ENCODE results near the gene SPATA6L. TPM values are rescaled to one million over a fixed set of nuclear protein-coding genes. Genes with fewer than 3 reads are reported as not detected.
"Not testable (repeated sequence)": the region's sequence is repeated elsewhere in the genome, so short reads cannot be mapped to it uniquely, and the experiment has no call there.

SPATA6L gene
- total RNA-seq, 1 donor from 2014 or later, result 6.5 TPM

GRCh38 chr9:4677392-4677791, 11.1 kb upstream of the SPATA6L start:
- DNase-seq (ENCODE audit: low read depth in 2 of 2), result no peak

DNA sequence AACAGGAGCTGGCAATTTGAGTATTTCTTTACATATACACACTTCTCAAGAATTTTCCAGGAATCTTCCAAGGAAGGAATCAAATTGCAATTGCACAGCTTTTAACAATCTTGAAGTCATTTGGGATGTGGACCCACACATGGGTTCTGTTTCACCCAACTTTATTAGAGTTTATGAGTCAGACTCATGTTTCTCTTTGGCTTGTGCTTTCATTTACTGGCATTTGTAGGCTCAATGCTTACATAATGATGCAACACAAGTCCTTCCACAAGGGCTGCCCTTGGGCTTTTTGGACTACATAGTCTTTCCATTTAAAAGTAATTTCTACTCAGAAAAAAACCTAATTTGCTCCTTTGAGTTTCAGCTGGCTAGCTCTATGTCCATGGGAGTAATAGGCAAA, 8.5 kb upstream of the SPATA6L start:
- DNase-seq (ENCODE audit: low read depth in 2 of 2), result no peak

GRCh38 chr9:4671737-4672136, 5.5 kb upstream of the SPATA6L start:
- no peak for DNase-seq (ENCODE audit: low read depth in 2 of 2)

GRCh38 chr9:4670591-4670990, 4.3 kb upstream of the SPATA6L start:
- DNase-seq (ENCODE audit: low read depth in 2 of 2), result no peak

DNA sequence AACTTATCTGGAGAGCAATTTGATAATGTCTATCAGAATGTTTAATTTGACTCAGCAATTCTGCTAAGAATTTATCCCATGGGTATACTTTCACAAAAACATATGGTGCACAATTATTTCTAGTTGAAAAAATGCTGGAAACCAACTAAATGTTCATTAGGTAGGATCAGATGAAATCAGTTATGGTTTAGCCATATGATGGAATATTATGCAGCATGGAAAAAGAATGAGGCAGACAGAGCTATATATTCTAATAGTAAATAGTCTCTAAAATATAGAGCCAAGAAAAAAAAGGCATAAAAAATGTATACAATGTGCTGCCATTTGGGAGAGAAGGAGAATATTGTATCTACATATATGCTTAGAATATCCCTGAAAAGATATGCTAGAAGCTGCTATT, 3.6 kb upstream of the SPATA6L start:
- no peak for DNase-seq (ENCODE audit: low read depth in 2 of 2)

DNA sequence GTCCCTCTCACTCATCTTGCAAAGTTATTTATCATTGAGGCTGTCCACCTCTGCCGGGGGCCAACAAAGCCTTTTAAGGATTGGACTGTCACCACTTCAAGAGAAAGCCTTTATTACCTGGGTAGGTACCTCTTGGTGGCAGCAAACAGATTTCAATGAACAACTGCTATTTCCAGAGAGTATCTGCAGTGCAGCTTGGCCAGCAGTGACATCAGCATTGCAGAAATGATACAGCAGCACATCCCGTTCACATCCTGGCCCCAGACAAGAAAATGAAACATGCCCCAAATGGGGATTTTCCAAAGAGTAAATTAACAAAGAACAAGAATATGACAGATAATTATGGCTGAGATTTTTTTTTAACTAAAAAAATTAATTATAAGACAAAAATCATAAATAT, 2.3 kb upstream of the SPATA6L start:
- DNase-seq (ENCODE audit: low read depth in 2 of 2), result no peak

GRCh38 chr9:4667681-4668080, 1.4 kb upstream of the SPATA6L start:
- no peak for DNase-seq (ENCODE audit: low read depth in 2 of 2)

DNA sequence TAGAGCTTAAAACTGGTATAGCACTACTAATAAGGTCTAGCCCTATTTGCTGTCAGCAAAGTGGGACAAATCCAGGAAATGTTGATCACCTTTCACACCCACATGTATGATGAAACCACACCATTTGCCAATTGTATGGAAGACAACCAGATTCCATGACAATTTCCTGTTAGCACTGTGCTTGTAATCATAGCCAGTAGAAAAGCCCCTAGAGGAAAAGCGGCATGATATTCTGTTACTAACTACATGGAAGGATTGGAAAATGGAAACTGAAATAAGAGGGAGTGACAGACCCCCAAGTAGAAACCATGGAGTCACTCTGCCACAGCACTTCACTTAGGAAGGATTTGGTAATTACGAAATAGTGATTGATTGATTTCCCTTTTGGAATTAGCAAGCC, 923 bp downstream of the SPATA6L start:
- DNase-seq (ENCODE audit: low read depth in 2 of 2), result peak; percentile 85 to 99

- DNase-seq (ENCODE audit: low read depth in 2 of 2), result peak in 1 of 2 donors; percentile 17
Measured at GRCh38 chr9:4663956-4664355, 2.3 kb downstream of the SPATA6L start.

DNA sequence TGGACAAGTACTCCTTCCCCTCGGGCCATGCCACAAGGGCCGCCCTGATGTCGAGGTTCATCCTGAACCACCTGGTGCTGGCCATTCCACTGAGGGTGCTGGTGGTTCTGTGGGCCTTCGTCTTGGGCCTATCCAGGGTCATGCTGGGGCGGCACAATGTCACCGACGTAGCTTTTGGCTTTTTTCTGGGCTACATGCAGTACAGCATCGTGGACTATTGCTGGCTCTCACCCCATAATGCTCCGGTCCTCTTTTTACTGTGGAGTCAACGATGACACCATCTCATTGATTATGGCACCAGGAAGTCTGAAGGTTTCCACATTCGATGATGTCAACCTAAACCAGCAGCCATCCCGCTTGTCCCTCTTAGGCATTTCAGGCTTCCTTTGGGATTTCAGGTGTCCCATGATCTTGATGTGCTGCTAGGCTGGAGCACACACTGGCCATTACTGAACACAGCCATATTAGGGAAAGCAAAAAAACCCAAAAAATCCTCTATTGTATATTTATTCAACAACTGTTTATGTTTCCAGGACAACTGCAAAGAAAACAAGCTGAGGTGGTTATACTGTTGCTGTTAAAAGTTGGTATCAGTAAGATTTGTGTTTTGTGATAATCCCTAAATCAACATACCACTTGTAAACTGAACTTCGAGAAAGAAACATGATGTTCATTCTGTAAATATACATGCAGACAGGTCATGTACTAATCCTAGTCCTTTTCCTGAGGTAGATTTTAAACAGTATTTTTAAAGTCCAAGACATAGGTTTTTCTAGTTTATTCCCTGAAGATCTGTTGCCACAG, 3.1 kb downstream of the SPATA6L start:
- DNase-seq (ENCODE audit: low read depth in 2 of 2), result peak in 1 of 2 donors; percentile 55

DNA sequence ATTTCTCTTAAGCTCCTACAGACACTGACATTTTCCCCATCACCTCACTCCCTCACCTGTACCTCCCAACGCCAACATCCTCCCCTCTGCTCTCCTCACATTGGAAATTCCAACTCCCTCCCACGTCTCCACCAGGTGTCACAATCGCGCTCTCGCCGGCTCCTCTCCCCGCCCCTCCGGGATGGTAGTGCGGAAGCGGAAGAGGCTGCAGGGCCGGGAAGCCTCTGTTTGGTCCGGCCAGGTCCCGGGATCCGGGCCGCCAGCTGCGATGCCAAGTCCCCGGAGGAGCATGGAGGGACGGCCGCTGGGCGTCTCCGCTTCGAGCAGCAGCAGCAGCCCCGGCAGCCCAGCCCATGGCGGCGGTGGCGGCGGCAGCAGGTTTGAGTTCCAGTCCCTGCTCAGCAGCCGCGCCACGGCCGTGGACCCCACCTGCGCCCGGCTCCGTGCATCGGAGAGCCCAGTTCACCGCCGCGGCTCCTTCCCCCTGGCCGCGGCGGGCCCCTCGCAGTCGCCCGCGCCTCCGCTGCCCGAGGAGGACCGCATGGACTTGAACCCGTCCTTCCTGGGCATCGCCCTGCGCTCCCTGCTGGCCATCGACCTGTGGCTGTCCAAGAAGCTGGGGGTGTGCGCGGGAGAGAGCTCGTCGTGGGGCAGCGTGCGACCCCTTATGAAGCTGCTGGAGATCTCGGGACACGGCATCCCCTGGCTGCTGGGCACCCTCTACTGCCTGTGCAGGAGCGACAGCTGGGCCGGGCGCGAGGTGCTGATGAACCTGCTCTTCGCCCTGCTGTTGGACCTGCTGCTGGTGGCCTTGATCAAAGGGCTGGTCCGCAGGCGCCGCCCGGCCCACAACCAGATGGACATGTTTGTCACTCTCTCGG, 3.9 kb downstream of the SPATA6L start, which contains the start of gene PLPP6:
TSS of gene PLPP6 (plus strand) at position 187 of the 881 bp plus-strand sequence. CDS start at position 269, 82 bp downstream.
- peak; percentile 82 to 93 for DNase-seq (ENCODE audit: low read depth in 2 of 2)

- peak in 1 of 2 donors; percentile 41 for DNase-seq (ENCODE audit: low read depth in 2 of 2)
Measured at GRCh38 chr9:4661611-4662010, 4.7 kb downstream of the SPATA6L start.

DNA sequence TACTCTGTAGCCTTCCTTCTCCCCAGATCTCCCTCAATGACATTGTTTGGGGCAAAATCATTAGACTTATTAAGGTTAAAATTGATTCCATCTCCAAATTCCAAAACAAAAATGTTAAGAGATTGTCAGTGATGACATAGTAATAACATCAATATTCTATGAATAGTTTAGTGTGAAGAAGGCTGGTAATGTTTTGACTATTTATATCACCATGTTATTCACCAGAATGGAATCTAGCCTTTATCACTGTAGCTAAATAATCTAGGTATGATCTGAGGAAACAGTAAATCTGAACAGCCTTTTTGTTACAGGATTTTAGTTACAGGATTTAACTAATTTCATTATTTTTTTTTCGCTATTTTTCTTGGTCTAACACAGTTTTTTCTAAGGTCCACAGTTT, 5.1 kb downstream of the SPATA6L start:
- DNase-seq (ENCODE audit: low read depth in 2 of 2), result no peak

DNA sequence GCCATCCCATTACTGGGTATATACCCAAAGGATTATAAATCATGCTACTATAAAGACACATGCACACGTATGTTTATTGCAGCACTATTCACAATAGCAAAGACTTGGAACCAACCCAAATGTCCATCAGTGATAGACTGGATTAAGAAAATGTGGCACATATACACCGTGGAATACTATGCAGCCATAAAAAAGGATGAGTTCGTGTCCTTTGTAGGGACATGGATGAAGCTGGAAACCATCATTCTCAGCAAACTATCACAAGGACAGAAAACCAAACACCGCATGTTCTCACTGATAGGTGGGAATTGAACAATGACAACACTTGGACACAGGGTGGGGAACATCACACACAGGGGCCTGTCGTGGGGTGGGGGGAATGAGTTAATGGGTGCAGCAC, 5.6 kb downstream of the SPATA6L start:
- not testable (repeated sequence) for DNase-seq (ENCODE audit: low read depth in 2 of 2)

DNA sequence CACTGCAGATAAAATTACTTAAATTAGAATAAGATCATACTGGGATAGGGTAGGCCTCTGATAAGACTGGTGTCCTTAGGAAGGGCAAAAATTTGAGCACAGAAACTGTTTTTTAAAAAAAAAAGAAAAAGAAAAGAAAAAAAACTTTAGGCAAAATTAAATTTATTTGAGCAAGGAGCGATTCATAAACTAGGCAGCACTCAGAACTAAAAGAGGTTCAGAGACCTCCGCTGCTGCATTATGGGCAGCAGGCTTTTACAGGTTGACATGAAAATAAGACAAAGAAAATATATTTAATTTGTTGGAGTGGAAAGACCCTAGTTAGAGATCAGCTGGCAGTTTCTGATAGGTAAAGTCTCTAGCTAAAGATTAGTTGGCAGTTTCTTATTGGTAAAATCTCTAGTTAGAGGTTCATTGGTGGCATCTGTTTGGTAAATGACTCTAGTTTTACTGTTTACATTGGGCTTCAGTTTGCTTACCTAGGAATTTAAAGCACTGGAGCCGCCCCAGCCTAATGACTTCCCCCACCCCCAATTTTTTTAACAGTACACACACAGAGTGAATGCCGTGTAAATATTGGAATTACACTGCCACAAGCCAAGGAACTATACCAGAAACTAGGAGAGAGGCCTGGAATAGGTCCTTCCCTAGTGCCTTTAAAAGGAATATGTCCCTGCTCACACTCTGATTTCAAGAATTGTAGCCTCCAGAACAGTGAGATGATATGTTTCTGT, 8.7 kb downstream of the SPATA6L start:
- no peak for DNase-seq (ENCODE audit: low read depth in 2 of 2)

DNA sequence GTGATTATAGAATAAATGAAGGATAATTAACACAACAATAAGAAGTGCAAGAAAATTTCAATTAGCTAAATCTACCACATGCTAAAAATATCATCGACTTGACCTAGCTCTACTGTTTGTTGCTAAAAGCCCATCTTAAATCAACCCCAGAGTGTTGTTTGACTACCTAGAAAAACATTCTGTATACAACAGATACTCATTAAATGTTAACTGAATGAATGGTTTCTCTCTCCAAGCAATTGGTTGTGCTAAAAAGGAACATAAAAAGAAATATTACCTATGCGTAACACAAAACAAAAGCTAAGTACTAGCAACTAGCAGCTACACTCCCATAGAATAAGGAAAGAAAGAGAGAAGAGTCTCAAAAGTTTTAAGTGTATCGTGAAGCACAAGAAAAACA, 9.7 kb downstream of the SPATA6L start:
- no peak for DNase-seq (ENCODE audit: low read depth in 2 of 2)

GRCh38 chr9:4656196-4656595, 10.1 kb downstream of the SPATA6L start:
- not testable (repeated sequence) for DNase-seq (ENCODE audit: low read depth in 2 of 2)

DNA sequence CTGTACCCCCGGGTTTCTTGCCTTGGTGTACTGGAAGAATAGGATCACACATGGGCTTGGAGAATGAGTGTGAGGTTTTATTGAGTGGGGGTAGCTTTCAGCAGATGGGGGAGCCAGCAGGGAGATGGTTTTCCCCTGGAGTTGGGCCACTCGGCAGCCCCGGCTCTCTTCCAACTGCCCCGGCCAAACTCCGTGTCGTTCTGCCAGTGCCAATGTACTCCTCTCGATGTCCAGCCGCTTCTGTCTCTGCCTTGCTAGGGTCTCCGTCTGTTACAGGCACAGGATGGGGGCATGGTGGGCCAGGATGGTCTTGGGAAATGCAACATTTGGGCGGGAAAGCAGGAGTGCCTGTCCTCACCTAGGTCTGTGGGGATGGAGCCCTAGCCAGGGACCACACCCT, 11.7 kb downstream of the SPATA6L start:
- DNase-seq (ENCODE audit: low read depth in 2 of 2), result no peak

- DNase-seq (ENCODE audit: low read depth in 2 of 2), result no peak
Measured at GRCh38 chr9:4654084-4654483, 12.2 kb downstream of the SPATA6L start.

- no peak for DNase-seq (ENCODE audit: low read depth in 2 of 2)
Measured at GRCh38 chr9:4642351-4642750, 23.9 kb downstream of the SPATA6L start.

DNA sequence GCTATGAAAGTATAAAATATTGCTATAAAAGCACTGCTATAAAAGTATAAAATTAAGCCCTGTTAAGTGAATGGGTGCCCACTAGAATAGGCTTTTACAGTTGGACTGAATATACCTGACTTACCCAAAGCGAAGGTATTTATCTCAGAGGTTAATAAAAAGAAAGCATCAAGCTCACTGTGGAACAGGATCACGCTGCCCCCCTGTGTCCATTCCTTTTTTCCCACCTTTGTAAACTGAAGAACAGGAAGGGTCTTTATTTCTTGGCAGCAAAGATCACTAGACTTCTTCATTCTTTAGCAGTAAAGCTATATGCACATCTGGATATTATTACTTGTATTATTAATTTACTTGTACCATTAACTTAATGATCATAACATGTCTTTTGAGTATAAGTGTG, 26.3 kb downstream of the SPATA6L start:
- peak; percentile 41 to 65 for DNase-seq (ENCODE audit: low read depth in 2 of 2)

GRCh38 chr9:4639420-4639819, 26.9 kb downstream of the SPATA6L start:
- DNase-seq (ENCODE audit: low read depth in 2 of 2), result no peak

All from lung microvascular endothelial cell (primary cell).